Measurements from ENCODE around the gene PTPN7.

DNA sequence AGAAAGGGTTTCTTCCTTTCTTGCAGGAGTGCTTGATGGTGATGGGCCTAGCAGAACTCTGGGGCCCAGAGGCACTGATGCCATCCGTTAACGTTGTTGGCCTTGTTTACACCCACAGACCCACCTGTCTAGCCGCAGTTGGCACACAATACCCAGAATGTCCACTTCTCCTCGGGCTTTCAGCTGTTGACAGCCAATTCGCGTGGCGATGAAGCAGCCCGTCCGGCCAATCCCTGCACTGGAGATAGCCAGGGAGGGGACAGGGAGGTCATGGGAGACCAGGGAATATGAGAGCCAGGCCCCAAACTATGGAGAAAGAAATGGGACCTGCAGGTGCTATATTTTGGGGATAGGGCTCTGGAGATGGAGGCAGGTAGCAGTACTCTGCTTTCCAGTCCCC is 10.2 kb downstream of the PTPN7 start:
- TF ChIP-seq, protein P1, sequence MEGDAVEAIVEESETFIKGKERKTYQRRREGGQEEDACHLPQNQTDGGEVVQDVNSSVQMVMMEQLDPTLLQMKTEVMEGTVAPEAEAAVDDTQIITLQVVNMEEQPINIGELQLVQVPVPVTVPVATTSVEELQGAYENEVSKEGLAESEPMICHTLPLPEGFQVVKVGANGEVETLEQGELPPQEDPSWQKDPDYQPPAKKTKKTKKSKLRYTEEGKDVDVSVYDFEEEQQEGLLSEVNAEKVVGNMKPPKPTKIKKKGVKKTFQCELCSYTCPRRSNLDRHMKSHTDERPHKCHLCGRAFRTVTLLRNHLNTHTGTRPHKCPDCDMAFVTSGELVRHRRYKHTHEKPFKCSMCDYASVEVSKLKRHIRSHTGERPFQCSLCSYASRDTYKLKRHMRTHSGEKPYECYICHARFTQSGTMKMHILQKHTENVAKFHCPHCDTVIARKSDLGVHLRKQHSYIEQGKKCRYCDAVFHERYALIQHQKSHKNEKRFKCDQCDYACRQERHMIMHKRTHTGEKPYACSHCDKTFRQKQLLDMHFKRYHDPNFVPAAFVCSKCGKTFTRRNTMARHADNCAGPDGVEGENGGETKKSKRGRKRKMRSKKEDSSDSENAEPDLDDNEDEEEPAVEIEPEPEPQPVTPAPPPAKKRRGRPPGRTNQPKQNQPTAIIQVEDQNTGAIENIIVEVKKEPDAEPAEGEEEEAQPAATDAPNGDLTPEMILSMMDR (optimal IDR thresholded peaks at IDR 0.05 in 1 of 3, IDR thresholded peaks at IDR 0.05 in 1 of 3, conservative IDR thresholded peaks at IDR 0.05 in 1 of 3; ENCODE audit: extremely low read depth in 1 of 3, insufficient read depth in 2 of 3, low read length in 3 of 3): no peak
- no peak for TF ChIP-seq EZH2 (IDR thresholded peaks at IDR 0.05; ENCODE audit: low read length)
